Ovary (tissue), 9 donors: Measurements from ENCODE around the gene NEAT1. TPM values are rescaled to one million over a fixed set of nuclear protein-coding genes. Genes with fewer than 3 reads are reported as not detected.
"Not testable (repeated sequence)": the region's sequence is repeated elsewhere in the genome, so short reads cannot be mapped to it uniquely, and the experiment has no call there.

Experiments
- DNase-seq, 5 donors: peaks; one replicate each; pipeline ENCODE4 v3.0.0-alpha.2; 2019 to 2020
- H3K27ac ChIP-seq, 2 donors: fragments of 200-600 bp; one replicate each; pipeline versions ENCODE4 v1.5.1 to v1.8.0; 2019 to 2022
- H3K27me3 ChIP-seq: fragments of 200-600 bp; one replicate; pipeline ENCODE4 v1.8.0; 2022
- H3K36me3 ChIP-seq: fragments of 200-600 bp; sonication (generic); one replicate; pipeline ENCODE4 v1.5.1; 2019
- H3K4me1 ChIP-seq: one replicate; pipeline ENCODE4 v1.8.1; 2013; ENCODE audit warnings: mild to moderate bottlenecking, moderate library complexity; ENCODE audit not compliant: insufficient read depth
- H3K4me3 ChIP-seq: fragments of 200-600 bp; sonication (generic); one replicate; pipeline ENCODE4 v1.5.1; 2017
- H3K9me3 ChIP-seq, 2 donors: fragments of 200-600 bp in 1 of 2; sonication (generic) in 1 of 2; one replicate each; pipeline versions ENCODE4 v1.5.1 to v1.8.1; 2013 to 2019; ENCODE audit warnings: mild to moderate bottlenecking in 1 of 2, moderate library complexity in 1 of 2
- EP300 ChIP-seq: sonication (generic); formaldehyde crosslinking; IDR thresholded peaks from one replicate; pipeline ENCODE4 v1.6.1; 2017; ENCODE audit warnings: antibody characterized with exemption
- POLR2A ChIP-seq: fragments of 450-650 bp; IDR thresholded peaks from one replicate; pipeline ENCODE4 v1.6.1; 2017; ENCODE audit warnings: antibody characterized with exemption, mild to moderate bottlenecking, moderate library complexity
- WGBS, 3 donors: extraction: QIAGEN DNeasy Blood & Tissue Kit in 1 of 3; methylation state at CpG; one replicate each; pipeline versions ENCODE4 v1.1.5 to v1.1.7; 2013 to 2017; 5-methylcytosine and 5-hydroxymethylcytosine counted together
- intact Hi-C, 4 donors: fragments of 100-400 bp; cut with DNase I; formaldehyde crosslinking; loops; one replicate each; pipeline versions ENCODE4 v1.11.0 to v1.15.1; 2022 to 2023
- polyA plus RNA-seq, 2 donors: library from polyadenylated mRNA; stranded (reverse); fragments of 200-250 nt in 1 of 2; fragments of 350-450 nt in 1 of 2; fragmentation: Illumina TruSeq in 1 of 2; extraction: RNeasy Lipid Tissue Mini Kit (QIAGEN cat#74804) in 1 of 2; gene quantifications; one replicate each; pipeline ENCODE4 v1.2.3, GENCODE V29; 2013 to 2014
- total RNA-seq, 7 donors: library from RNA; depleted of rRNA in 2 of 7; stranded (reverse); fragments of >200 nt in 2 of 7; fragmentation: NEBNext Ultra II Directional in 3 of 7; extraction: Animal tissue kit (Norgen Biotek cat#: 25700) in 3 of 7; gene quantifications; one replicate each; pipeline versions ENCODE4 v1.1.0 to v1.2.4, GENCODE V29; 2016 to 2023
- TF ChIP-seq, protein P1 (sequence below), 3 donors: fragments of 450-650 bp in 2 of 3; fragments of 200-600 bp in 1 of 3; IDR thresholded peaks; one replicate each; pipeline versions ENCODE4 v1.5.1 to v1.8.0; 2016 to 2022; ENCODE audit warnings: antibody characterized with exemption in 3 of 3, mild to moderate bottlenecking in 1 of 3
- donor health status: DM: no; HTN: no; CAD: no; lungs with moderate emphysema.
- donor health status: DM: no; HTN: no; CAD: no.
- donor health status: Bipolar disorder and iron deficiency.
- donor health status: DM: yes; HTN: yes; CAD: no.
- donor health status: DM: no; HTN: no; CAD: no.
- donor health status: DM: yes; HTN: yes; CAD: no.

The NEAT1 gene
- total and polyA plus RNA-seq, 9 donors, result 175 to 850 (median 351) TPM

- no peaks in the 10 kb centered on the region for H3K9me3 ChIP-seq
- peak in 4 of 5 donors; percentile 52 to 72 (median 64) for DNase-seq
- H3K27me3 ChIP-seq, result no peaks in the 10 kb centered on the region
- no peaks in the 10 kb centered on the region for H3K36me3 ChIP-seq
- peaks cover 6% of the 10 kb centered on the region for H3K4me1 ChIP-seq
- no peak overlapping the region for H3K27ac ChIP-seq
- TF ChIP-seq EP300 (no peak), POLR2A (no peak)
- TF ChIP-seq, protein P1, sequence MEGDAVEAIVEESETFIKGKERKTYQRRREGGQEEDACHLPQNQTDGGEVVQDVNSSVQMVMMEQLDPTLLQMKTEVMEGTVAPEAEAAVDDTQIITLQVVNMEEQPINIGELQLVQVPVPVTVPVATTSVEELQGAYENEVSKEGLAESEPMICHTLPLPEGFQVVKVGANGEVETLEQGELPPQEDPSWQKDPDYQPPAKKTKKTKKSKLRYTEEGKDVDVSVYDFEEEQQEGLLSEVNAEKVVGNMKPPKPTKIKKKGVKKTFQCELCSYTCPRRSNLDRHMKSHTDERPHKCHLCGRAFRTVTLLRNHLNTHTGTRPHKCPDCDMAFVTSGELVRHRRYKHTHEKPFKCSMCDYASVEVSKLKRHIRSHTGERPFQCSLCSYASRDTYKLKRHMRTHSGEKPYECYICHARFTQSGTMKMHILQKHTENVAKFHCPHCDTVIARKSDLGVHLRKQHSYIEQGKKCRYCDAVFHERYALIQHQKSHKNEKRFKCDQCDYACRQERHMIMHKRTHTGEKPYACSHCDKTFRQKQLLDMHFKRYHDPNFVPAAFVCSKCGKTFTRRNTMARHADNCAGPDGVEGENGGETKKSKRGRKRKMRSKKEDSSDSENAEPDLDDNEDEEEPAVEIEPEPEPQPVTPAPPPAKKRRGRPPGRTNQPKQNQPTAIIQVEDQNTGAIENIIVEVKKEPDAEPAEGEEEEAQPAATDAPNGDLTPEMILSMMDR (IDR thresholded peaks at IDR 0.05), result no peak
- intact Hi-C loops, result no loop called here
- no peak overlapping the region for H3K4me3 ChIP-seq
- WGBS, 3 donors, result 35 to 45% (median 43%) methylated on average over 3 of the region's 3 CpGs
Observed at GRCh38 chr11:65468874-65469333, 46.3 kb downstream of the NEAT1 start.

DNA sequence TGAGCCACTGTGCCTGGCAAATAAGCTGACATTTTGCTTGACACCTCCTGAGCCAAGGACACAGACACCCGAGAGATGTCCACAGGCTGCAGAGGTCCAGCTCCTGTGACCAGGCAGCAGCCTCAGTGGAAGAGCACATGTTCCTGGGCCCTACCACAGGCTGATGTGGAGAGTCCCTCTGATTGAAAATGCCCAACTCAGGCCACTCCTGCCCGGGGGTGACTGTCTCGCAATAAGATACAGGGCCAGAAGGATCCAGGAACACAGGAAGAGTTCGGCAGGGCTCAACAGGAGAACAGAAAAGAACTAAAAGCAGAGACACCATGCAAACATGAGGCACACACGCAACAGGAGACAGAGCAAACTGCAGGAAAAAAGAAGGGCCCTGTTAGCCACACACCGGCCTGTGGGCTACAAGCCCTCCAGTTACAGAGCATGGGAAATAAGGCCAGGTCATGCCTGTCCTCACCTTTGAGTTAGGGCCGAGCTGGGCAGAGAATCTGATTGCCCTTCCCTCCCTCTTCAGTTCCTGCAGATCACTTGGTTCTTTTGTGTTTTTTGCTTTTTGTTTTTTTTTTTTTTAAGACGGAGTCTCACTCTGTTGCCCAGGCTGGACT lies 47.9 kb downstream of the NEAT1 start:
- intact Hi-C loops, result loop anchor here in 3 of 4 donors (5.0 kb wide), 1 partner anchor 37 kb away; no protein-coding TSS in a partner anchor
- Histone ChIP-seq H3K4me3 (no peak overlapping the region), H3K36me3 (no peaks in the 10 kb centered on the region), H3K27ac (peak overlapping the region; percentile 90 to 94), H3K9me3 (no peaks in the 10 kb centered on the region), H3K4me1 (peaks cover 6% of the 10 kb centered on the region), H3K27me3 (no peaks in the 10 kb centered on the region)
- WGBS, 3 donors, result 69 to 78% (median 70%) methylated on average over 8 of the region's 8 CpGs
- DNase-seq, result peak in 1 of 5 donors; percentile 23
- TF ChIP-seq, protein P1 (IDR thresholded peaks at IDR 0.05), result no peak

GRCh38 chr11:65471447-65471891 lies 48.9 kb downstream of the NEAT1 start:
- WGBS, 3 donors, result 37 to 47% (median 38%) methylated on average over 8 of the region's 8 CpGs
- peak; percentile 78 to 84 (median 80) for DNase-seq
- intact Hi-C loops, result loop anchor here in 3 of 4 donors (5.0 kb wide), 1 partner anchor 36 kb away; no protein-coding TSS in a partner anchor
- Histone ChIP-seq H3K27ac (peak overlapping the region; percentile 90 to 94), H3K9me3 (no peaks in the 10 kb centered on the region), H3K4me3 (peak overlapping the region; percentile 28), H3K27me3 (no peaks in the 10 kb centered on the region), H3K36me3 (no peaks in the 10 kb centered on the region), H3K4me1 (peaks cover 5% of the 10 kb centered on the region)
- TF ChIP-seq EP300 (no peak), POLR2A (no peak)
- TF ChIP-seq, protein P1 (IDR thresholded peaks at IDR 0.05), result peak; percentile 17 to 64 (median 54)

GRCh38 chr11:65472588-65473277 lies 50.1 kb downstream of the NEAT1 start:
- DNase-seq, H3K9me3 ChIP-seq, H3K36me3 ChIP-seq, H3K4me3 ChIP-seq, H3K27me3 ChIP-seq, H3K4me1 ChIP-seq: not testable (repeated sequence)
- peak overlapping the region; percentile 90 to 94 for H3K27ac ChIP-seq
- intact Hi-C loops, result loop anchor here in 3 of 4 donors (5.0 kb wide), 1 partner anchor 35 kb away; no protein-coding TSS in a partner anchor
- WGBS, 3 donors, result 71 to 81% (median 72%) methylated on average over 14 of the region's 14 CpGs
